Erythroblast (primary cell): ENCODE results near the gene NFIB.

ENCODE experiments used
- GATA1 ChIP-seq: IDR thresholded peaks from 2 replicates; pipeline ENCODE4 v1.6.1; 2011; ENCODE audit warnings: low read depth, mild to moderate bottlenecking, control low read depth, low read length, moderate library complexity
- POLR2A ChIP-seq: IDR thresholded peaks from 2 replicates; pipeline ENCODE4 v1.6.1; 2011; ENCODE audit warnings: mild to moderate bottlenecking, low read length

- TF ChIP-seq POLR2A = no peak
- TF ChIP-seq GATA1 = no peak
These were observed 25.8 kb upstream of the NFIB start for GRCh38 chr9:14339746-14340145.
